ENCODE results near the gene HADH.

- TF ChIP-seq EZH2phosphoT487 (IDR thresholded peaks at IDR 0.05; ENCODE audit: borderline replicate concordance, low read depth, low read length): no peak
- TF ChIP-seq CTCF (conservative IDR thresholded peaks at IDR 0.05; ENCODE audit: low read length): no peak
Observed at GRCh38 chr4:108008721-108009120, 19.0 kb downstream of the HADH start.
